Measurements from ENCODE around the gene ASB8.
"Not testable (repeated sequence)": the region's sequence is repeated elsewhere in the genome, so short reads cannot be mapped to it uniquely, and the experiment has no call there.

Gene ASB8

DNA sequence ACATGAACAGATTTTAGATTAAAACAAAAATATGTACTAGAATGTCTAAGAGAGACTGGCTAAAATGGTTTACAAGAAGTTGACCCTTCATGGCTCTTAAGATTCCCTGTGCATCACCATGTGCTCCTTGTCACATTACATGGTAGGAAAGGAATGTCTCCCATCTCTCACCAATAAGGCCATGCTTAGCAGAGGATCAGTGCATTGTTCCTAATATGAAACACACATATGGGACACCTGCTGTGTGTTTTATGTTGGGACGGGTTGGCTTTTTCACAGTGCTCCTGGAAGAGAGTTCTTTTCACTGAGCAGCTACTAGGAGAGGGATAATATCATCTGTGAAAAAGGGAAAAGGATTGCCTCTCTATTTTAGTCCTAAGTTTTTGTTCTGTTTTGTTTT lies 28.5 kb downstream of the ASB8 start:
- Histone ChIP-seq H2BK120ac (ENCODE audit: low read depth, low read length) (no peak overlapping the region), H3K36me3 (ENCODE audit: control insufficient read depth, insufficient read depth, low read length) (no peaks in the 10 kb centered on the region), H2BK15ac (replicated peaks; ENCODE audit: low read depth) (no peak overlapping the region), H2AK5ac (ENCODE audit: low read length) (no peak overlapping the region), H3K4me1 (ENCODE audit: control insufficient read depth, low read depth, low read length) (no peaks in the 10 kb centered on the region), H3K9ac (ENCODE audit: low read length) (no peak overlapping the region), H3K23ac (ENCODE audit: low read length) (no peak overlapping the region), H2BK5ac (ENCODE audit: low read length) (no peak overlapping the region), H3K4ac (ENCODE audit: low read depth, low read length) (no peak overlapping the region), H4K8ac (ENCODE audit: low read depth, low read length) (no peak overlapping the region), H3K4me2 (ENCODE audit: low read length) (no peak overlapping the region), H3K79me2 (ENCODE audit: control insufficient read depth, insufficient read depth, low read length) (no peaks in the 10 kb centered on the region), H3K56ac (ENCODE audit: low read length) (no peak overlapping the region), H3K27me3 (ENCODE audit: insufficient read depth, low read length, poor library complexity) (no peaks in the 10 kb centered on the region), H3K18ac (ENCODE audit: low read length) (no peak overlapping the region), H3K27ac (ENCODE audit: low read depth, low read length) (no peak overlapping the region), H3K4me3 (ENCODE audit: low read length) (no peak overlapping the region), H4K5ac (ENCODE audit: low read length) (no peak overlapping the region), H3K79me1 (ENCODE audit: low read length) (no peaks in the 10 kb centered on the region)
- peak; percentile 4 for DNase-seq
- no CpG with 5 or more reads among the region's 1 CpG for WGBS (ENCODE audit: extremely low coverage, insufficient coverage, low lambda C conversion rate)

DNA sequence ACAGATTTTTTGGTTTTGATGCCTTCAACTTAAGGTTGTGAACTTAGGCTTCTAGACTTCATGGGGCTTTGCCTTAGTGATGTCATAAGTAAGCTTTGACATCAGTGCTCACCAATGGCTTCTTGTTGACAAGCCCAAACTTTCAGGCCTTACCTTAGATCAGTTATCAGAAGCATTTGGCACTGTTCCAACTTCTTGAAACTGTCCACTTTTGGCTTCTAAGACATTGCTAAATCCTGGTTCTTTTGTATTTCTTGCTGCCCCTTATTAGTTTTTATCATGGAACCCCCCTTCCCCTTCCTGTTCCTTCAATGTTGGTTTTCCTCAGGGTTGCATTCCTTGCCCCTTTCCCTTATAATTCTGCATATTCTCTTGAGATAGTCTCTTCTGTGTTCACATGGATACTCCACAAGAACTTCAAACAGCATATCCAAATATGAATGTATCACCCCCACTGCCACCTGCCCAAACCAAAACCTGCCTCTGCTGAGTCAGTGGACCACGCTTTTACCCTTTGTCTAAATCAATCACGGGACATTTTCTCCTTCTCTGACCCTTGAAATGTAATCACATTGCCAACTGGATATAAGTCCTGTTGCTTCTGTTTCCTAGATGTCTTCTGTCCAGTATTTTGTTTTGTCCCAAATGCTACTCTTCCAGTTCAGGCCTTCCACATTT lies 30.2 kb downstream of the ASB8 start:
- no peak overlapping the region for H3K18ac ChIP-seq (ENCODE audit: low read length)
- no peak overlapping the region for H3K4me2 ChIP-seq (ENCODE audit: low read length)
- peaks cover under 1% of the 10 kb centered on the region for H3K79me1 ChIP-seq (ENCODE audit: low read length)
- H4K8ac ChIP-seq (ENCODE audit: low read depth, low read length): no peak overlapping the region
- H3K36me3 ChIP-seq (ENCODE audit: control insufficient read depth, insufficient read depth, low read length): no peaks in the 10 kb centered on the region
- no peak overlapping the region for H3K56ac ChIP-seq (ENCODE audit: low read length)
- no peak overlapping the region for H2BK15ac ChIP-seq (replicated peaks; ENCODE audit: low read depth)
- H4K5ac ChIP-seq (ENCODE audit: low read length): no peak overlapping the region
- H2BK5ac ChIP-seq (ENCODE audit: low read length): no peak overlapping the region
- H2BK120ac ChIP-seq (ENCODE audit: low read depth, low read length): no peak overlapping the region
- no peak overlapping the region for H3K23ac ChIP-seq (ENCODE audit: low read length)
- no peaks in the 10 kb centered on the region for H3K79me2 ChIP-seq (ENCODE audit: control insufficient read depth, insufficient read depth, low read length)
- H3K4me3 ChIP-seq (ENCODE audit: low read length): no peak overlapping the region
- no peak overlapping the region for H3K27ac ChIP-seq (ENCODE audit: low read depth, low read length)
- no CpG with 5 or more reads among the region's 2 CpGs for WGBS (ENCODE audit: extremely low coverage, insufficient coverage, low lambda C conversion rate)
- H3K9ac ChIP-seq (ENCODE audit: low read length): no peak overlapping the region
- no peaks in the 10 kb centered on the region for H3K4me1 ChIP-seq (ENCODE audit: control insufficient read depth, low read depth, low read length)
- H3K4ac ChIP-seq (ENCODE audit: low read depth, low read length): no peak overlapping the region
- no peaks in the 10 kb centered on the region for H3K27me3 ChIP-seq (ENCODE audit: insufficient read depth, low read length, poor library complexity)
- no peak for DNase-seq
- no peak overlapping the region for H2AK5ac ChIP-seq (ENCODE audit: low read length)

DNA sequence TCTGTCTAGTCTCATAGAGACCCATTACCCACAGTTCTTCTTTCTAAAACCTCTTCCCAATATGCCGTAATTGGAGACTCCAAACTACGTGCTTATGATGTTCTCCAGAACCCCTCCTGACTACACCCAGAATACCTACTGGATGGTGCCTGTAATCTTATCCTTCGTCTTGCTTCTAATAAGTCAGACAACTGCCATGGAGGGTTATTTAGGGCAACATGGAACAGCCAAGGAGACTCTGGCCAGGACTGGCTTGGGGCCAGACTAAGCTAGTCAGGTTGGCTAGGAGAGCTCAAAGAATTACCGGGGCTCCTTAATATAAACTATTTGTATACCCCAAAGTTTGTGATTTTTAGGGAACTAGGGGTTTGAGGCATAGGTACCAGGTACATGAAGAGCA lies 31.3 kb downstream of the ASB8 start:
- no peaks in the 10 kb centered on the region for H3K36me3 ChIP-seq (ENCODE audit: control insufficient read depth, insufficient read depth, low read length)
- H2AK5ac ChIP-seq (ENCODE audit: low read length): no peak overlapping the region
- no peak overlapping the region for H2BK5ac ChIP-seq (ENCODE audit: low read length)
- DNase-seq: no peak
- H4K8ac ChIP-seq (ENCODE audit: low read depth, low read length): no peak overlapping the region
- H3K23ac ChIP-seq (ENCODE audit: low read length): no peak overlapping the region
- H3K56ac ChIP-seq (ENCODE audit: low read length): no peak overlapping the region
- no peak overlapping the region for H3K9ac ChIP-seq (ENCODE audit: low read length)
- H3K27me3 ChIP-seq (ENCODE audit: insufficient read depth, low read length, poor library complexity): no peaks in the 10 kb centered on the region
- no peak overlapping the region for H3K4me3 ChIP-seq (ENCODE audit: low read length)
- H3K79me1 ChIP-seq (ENCODE audit: low read length): peaks cover 7% of the 10 kb centered on the region
- no peak overlapping the region for H3K4ac ChIP-seq (ENCODE audit: low read depth, low read length)
- H3K4me2 ChIP-seq (ENCODE audit: low read length): no peak overlapping the region
- no peak overlapping the region for H3K18ac ChIP-seq (ENCODE audit: low read length)
- H2BK15ac ChIP-seq (replicated peaks; ENCODE audit: low read depth): no peak overlapping the region
- no peak overlapping the region for H4K5ac ChIP-seq (ENCODE audit: low read length)
- peaks cover 1% of the 10 kb centered on the region for H3K79me2 ChIP-seq (ENCODE audit: control insufficient read depth, insufficient read depth, low read length)
- H2BK120ac ChIP-seq (ENCODE audit: low read depth, low read length): no peak overlapping the region
- H3K27ac ChIP-seq (ENCODE audit: low read depth, low read length): no peak overlapping the region
- WGBS (ENCODE audit: extremely low coverage, insufficient coverage, low lambda C conversion rate): no CpG with 5 or more reads among the region's 4 CpGs
- no peaks in the 10 kb centered on the region for H3K4me1 ChIP-seq (ENCODE audit: control insufficient read depth, low read depth, low read length)

DNA sequence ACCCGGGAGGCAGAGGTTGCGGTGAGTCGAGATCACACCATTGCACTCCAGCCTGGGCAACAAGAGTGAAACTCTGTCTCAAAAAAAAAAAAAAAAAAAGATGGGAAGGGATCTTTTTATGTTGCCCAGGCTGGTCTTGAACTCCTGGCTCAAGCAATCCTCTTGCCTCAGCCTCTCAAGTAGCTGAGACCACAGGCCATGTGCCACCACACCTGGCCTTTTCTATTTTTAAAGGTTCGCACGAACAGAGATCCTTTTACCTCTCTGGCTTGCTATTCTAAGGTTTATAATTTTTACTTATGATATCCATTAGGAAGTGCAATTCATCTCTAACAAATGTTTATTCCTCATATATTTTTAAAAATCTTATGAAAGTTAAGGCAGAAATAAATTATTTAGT lies 31.8 kb downstream of the ASB8 start:
- H3K4me2 ChIP-seq (ENCODE audit: low read length); H3K4ac ChIP-seq (ENCODE audit: low read depth, low read length); H3K4me3 ChIP-seq (ENCODE audit: low read length); H3K4me1 ChIP-seq (ENCODE audit: control insufficient read depth, low read depth, low read length); H2BK120ac ChIP-seq (ENCODE audit: low read depth, low read length); H4K5ac ChIP-seq (ENCODE audit: low read length); H3K56ac ChIP-seq (ENCODE audit: low read length); H3K9ac ChIP-seq (ENCODE audit: low read length); DNase-seq; H3K18ac ChIP-seq (ENCODE audit: low read length); H3K79me2 ChIP-seq (ENCODE audit: control insufficient read depth, insufficient read depth, low read length); H3K79me1 ChIP-seq (ENCODE audit: low read length); H3K36me3 ChIP-seq (ENCODE audit: control insufficient read depth, insufficient read depth, low read length); H3K23ac ChIP-seq (ENCODE audit: low read length); H4K8ac ChIP-seq (ENCODE audit: low read depth, low read length); H2BK15ac ChIP-seq (replicated peaks; ENCODE audit: low read depth); H3K27ac ChIP-seq (ENCODE audit: low read depth, low read length); H3K27me3 ChIP-seq (ENCODE audit: insufficient read depth, low read length, poor library complexity); H2BK5ac ChIP-seq (ENCODE audit: low read length); H2AK5ac ChIP-seq (ENCODE audit: low read length): not testable (repeated sequence)
- WGBS (ENCODE audit: extremely low coverage, insufficient coverage, low lambda C conversion rate): no CpG with 5 or more reads among the region's 5 CpGs

DNA sequence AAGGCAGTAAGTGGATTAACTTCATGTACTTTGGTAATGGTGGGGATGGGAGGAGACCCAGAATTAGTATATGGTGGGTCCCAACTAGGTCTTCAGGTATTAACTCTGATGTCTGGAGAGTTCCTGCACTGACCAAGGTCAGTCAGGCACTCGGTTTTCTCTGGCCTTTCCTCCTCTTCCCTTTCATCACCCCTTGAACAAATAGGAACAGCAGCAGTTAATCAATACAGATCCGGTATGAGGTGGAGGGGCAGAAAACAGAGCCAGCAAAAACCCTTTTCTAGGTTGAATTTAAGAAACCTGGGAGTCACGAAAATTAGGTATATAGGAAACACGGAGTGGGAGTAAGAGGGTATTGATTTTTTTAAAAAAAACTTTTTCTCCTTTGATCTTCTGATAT lies 34.1 kb downstream of the ASB8 start:
- no peaks in the 10 kb centered on the region for H3K36me3 ChIP-seq (ENCODE audit: control insufficient read depth, insufficient read depth, low read length)
- no peak overlapping the region for H4K5ac ChIP-seq (ENCODE audit: low read length)
- H3K9ac ChIP-seq (ENCODE audit: low read length): no peak overlapping the region
- H3K79me1 ChIP-seq (ENCODE audit: low read length): peaks cover 9% of the 10 kb centered on the region
- no peak overlapping the region for H3K4me3 ChIP-seq (ENCODE audit: low read length)
- H3K4ac ChIP-seq (ENCODE audit: low read depth, low read length): no peak overlapping the region
- H2AK5ac ChIP-seq (ENCODE audit: low read length): no peak overlapping the region
- H3K27me3 ChIP-seq (ENCODE audit: insufficient read depth, low read length, poor library complexity): no peaks in the 10 kb centered on the region
- H3K56ac ChIP-seq (ENCODE audit: low read length): no peak overlapping the region
- H3K79me2 ChIP-seq (ENCODE audit: control insufficient read depth, insufficient read depth, low read length): peaks cover 4% of the 10 kb centered on the region
- no peak overlapping the region for H2BK120ac ChIP-seq (ENCODE audit: low read depth, low read length)
- H3K4me2 ChIP-seq (ENCODE audit: low read length): no peak overlapping the region
- peaks cover 2% of the 10 kb centered on the region for H3K4me1 ChIP-seq (ENCODE audit: control insufficient read depth, low read depth, low read length)
- H3K18ac ChIP-seq (ENCODE audit: low read length): no peak overlapping the region
- WGBS (ENCODE audit: extremely low coverage, insufficient coverage, low lambda C conversion rate): no CpG with 5 or more reads among the region's 4 CpGs
- no peak overlapping the region for H2BK5ac ChIP-seq (ENCODE audit: low read length)
- H4K8ac ChIP-seq (ENCODE audit: low read depth, low read length): no peak overlapping the region
- DNase-seq: no peak
- no peak overlapping the region for H3K27ac ChIP-seq (ENCODE audit: low read depth, low read length)
- no peak overlapping the region for H3K23ac ChIP-seq (ENCODE audit: low read length)
- no peak overlapping the region for H2BK15ac ChIP-seq (replicated peaks; ENCODE audit: low read depth)
